GM21529 (cell line): ENCODE measurements around the gene UMOD.

ENCODE experiments used
- ATAC-seq: cut with Tn5 transposase; IDR thresholded peaks from one replicate; pipeline ENCODE4 v1.9.1; 2021; ENCODE audit not compliant: unreplicated experiment

UMOD gene

DNA sequence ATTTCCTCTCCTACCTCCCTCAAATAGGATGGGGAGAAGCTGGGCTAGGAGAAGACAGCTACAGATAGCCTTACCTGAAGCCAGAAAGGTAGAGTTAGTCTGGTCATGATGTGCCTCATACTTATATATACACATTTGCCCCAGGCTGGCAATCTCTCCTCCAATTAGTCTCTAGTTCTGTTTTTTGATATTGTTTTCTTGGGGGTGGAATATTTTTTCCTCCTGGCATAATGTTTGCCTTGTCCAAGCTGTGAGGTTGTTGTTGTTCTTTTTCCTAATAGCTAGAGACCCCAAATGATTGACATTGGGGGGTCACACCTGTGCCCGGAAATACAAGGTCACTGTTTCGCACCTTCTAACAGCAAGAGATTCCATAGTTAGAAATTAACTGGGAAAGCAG, at the start of gene UMOD:
TSS of gene UMOD (minus strand) at position 101 of the 400 bp plus-strand sequence. CDS start 1,978 bp downstream, outside the sequence.
- ATAC-seq, result no peak

DNA sequence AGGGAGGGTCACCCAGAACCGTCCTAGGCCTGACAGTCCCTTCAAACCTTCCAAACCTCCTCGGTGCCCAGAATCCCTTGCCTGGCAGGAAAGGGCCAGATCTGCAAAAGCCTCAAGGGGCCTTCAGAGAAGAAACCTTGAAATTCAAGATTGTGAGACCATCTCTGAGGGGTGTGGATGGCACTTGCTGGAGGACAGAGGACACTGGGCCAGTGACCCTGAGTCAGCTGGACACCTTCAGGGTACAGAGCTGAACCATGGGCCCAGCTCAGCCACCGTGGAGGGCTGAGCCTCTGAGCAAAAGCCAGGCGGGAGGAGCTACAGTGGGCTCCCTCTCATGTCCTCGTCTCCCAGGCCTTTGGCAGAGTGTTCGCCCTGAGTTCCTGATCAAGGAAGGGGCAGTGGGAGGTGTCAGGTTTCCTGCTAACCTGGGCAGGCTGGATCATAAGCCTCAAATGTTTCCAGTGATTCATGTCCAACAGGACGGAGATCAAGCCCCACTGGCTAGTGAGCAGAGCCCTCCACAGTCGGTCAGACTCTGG, 49.0 kb upstream of the UMOD start:
- no peak for ATAC-seq

DNA sequence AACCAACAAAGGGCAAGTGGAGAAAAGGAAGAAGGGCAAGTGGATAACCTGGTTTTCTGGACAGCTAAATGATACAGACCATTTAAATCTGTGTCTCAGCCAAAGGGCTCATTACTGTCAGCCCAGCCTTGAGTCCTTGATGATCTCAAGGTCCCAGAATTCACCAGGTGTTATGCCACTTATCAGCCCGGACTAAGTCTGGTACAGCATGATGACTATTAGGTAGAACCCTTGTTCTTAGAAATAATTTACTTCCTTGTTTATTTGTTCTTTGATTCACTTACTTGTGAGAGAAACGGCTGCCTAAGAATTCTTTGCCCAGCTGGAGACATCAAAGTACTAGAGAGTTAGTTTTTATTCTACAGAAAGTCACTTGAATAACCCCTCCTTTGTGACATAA, 48.6 kb upstream of the UMOD start:
- no peak for ATAC-seq

DNA sequence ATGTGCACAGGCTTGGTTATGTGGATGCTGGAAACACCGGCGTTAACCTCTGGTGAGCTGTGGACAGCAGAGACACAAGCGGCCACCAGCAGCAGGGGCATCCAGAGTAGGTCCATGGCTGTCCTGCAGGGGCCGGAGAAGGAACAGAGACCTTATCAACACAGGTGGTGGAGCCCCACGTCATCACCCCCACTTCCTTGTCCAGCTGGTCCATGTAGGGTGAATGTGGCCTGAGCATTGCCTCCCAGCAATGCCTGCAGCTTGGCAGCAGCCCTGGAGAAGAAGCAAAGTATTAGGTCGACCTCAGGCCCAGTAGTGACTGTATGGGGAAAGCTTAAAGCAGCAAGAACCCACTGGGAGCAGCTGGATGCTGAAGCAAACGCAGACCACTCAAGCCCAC, 46.7 kb upstream of the UMOD start:
- ATAC-seq, result no peak

DNA sequence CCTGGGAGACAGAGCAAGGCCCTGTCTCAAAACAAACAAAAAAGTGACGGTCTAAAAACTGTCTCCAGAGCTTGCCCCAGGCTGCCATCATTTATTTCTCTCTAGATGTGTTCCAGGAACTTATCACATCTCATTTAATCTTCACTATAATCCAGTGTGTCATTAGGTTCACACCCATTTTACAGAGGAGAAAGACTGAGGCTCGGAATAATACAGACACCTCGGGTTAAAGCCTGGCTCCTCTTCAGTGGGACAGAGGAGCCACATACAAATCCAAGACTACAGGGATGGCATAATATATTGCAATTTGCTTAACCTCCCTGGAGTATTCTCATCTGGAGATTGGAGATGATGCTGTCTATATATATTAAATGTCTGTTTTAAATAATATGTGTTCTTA, 46.1 kb upstream of the UMOD start:
- ATAC-seq, result no peak

DNA sequence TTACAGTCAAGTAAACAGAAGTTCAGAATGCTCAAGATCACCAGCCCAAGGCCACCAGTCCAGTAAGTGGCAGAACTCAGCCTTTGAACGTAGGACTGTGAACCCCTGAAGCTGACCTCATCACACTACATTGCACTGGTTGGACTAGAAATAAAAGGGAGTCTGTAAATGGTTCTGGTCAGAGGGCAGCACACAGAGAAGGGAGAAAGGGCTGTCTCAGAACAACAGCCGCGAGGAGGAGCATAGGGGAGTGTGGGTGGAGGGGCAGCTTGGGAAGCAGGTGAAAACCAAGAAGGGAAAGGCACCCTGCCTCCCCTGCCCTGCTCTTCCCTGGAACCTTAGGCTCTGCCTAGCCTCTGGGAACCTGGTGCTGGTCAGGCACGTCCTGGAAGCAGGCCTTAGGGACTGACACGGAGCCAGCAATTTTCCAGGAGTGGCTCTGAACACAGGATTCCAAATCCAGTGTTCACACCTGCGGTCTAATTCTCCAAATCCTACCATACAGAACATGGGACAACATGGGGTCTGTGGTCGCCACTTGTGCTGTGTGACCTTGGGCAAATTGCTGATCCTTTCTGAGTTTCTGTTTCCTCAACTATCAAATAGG, 45.1 kb upstream of the UMOD start:
- ATAC-seq, result no peak

DNA sequence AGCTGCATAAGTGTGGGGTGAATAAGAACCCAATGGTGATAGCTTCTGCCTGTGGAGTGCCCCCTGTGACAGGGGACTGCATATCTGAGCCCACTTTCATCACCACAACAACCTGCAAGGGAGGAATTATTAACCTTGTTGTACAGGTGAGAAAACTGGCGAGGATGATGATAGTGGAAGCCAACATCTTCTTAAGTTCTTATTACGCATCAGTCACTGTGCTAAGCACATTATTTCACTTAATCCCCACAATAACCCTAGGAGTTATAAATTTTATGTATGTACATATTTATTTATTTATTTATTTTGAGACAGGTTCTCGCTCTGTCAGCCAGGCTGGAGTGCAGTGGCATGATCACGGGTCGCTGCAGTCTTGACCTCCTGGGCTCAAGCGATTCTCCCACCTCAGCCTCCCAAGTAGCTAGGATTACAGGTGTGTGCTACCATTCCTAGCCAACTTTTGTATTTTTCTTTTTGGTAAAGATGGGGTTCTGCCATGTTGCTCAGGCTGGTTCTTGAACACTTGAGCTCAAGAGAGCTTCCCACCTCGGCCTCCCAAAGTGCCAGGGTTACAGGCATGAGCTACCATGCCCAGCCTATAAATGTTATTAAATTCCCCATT, 44.4 kb upstream of the UMOD start:
- ATAC-seq, result no peak

DNA sequence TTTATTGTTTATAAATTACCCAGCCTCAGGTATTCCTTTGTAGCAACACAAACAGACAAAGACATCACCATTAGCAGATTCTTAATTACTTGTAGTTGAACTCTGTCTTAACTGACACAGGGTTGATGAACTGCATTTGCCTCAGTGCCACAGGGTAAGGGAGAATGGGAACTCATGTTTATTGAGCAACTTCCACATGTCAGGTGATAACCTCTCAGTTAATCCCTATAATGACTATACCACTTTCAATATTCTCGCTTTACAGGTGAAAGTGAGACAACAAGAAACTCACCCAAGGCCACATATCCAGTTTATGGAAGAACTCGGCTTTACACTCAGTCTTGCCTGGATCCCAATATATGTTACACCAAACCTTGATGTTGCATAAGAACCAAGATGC, 43.4 kb upstream of the UMOD start:
- no peak for ATAC-seq

DNA sequence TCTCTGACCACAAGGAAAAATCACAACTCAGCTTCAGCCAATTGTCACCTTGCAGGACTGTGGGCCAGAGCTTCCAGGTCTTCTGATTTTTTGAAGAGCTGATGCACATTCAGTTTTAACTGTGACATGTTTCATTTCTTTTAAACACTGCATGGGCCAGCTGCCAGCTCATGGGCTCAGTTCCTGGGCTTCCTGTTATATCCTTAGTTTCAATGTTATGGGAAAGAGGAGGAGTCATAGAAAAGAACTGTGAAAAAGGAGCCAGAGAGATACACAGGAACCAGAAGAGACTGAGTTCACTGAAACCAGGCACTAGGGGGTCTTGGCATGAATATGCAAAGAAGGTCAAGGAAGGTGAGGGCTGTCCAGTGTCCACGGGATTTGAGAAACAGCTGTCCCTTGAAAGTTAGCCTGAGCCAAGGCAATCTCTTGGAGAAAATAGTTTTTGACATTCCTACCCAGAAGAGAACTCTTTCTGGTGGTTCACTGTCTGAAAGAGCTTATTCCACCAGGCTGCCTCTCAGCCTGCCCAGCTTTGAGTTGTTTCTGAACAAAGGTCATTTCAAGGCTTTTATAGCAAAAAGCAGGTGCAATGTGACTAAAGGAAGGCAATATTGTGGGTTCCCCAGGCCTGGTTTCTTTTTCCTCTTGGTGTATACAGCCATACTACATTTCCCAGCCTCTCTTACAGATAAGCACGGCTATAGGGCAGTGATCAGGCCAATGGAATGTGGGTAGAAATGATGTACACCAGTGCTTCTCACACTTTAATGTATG, 41.5 kb upstream of the UMOD start:
- ATAC-seq, result no peak

DNA sequence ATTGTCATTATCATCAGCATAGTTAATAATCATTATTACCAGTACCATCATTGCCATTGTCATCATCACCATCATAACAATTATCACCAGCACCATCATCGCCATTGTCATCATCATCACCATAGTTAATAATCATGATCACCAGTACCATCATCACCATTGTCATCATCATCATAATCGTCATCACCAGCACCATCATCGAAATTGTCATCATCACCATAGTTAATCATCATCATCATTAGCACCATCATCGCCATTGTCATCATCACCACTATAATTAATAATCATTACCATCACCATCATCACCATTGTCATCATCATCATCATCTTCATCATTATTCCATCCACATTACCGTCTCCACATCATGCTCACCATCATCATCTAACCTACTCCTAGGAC, 38.5 kb upstream of the UMOD start:
- no peak for ATAC-seq

DNA sequence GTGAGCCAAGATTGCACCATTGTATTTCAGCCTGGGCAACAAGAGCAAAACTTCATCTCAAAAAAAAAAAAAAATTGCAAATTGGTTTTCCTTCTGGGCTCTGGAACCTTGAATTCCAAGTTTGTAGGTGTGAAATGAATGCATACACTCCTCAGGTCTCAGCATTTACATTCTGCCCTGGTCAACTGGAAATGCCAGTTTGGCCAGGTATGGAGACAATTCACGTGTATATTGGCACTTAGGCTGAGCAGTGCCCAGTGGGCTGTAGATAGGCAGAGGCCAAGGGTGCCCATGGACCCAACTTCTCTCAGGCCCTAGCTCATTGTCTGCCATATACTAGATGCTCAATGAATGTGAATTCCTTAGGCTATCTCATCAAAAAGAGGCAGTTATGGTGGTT, 36.3 kb upstream of the UMOD start:
- ATAC-seq, result no peak

DNA sequence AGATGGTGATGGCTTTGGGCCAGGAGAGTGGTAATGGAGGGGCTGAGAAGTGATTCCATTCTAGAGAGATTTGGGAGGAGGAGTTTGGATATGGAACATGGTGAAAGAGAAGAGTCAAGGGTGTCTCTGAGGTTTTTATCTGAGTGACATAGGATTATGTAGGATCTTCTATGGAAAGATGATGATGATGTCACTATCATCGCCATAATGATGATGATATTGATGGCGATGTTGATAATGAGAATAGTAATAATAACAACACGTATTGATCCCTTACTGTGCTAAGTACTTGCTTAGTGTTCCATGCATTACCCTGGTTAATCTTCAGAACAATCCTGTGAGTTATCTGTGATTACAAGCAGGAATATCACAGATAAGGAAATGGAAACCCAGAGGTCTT, 35.5 kb upstream of the UMOD start:
- ATAC-seq, result no peak

DNA sequence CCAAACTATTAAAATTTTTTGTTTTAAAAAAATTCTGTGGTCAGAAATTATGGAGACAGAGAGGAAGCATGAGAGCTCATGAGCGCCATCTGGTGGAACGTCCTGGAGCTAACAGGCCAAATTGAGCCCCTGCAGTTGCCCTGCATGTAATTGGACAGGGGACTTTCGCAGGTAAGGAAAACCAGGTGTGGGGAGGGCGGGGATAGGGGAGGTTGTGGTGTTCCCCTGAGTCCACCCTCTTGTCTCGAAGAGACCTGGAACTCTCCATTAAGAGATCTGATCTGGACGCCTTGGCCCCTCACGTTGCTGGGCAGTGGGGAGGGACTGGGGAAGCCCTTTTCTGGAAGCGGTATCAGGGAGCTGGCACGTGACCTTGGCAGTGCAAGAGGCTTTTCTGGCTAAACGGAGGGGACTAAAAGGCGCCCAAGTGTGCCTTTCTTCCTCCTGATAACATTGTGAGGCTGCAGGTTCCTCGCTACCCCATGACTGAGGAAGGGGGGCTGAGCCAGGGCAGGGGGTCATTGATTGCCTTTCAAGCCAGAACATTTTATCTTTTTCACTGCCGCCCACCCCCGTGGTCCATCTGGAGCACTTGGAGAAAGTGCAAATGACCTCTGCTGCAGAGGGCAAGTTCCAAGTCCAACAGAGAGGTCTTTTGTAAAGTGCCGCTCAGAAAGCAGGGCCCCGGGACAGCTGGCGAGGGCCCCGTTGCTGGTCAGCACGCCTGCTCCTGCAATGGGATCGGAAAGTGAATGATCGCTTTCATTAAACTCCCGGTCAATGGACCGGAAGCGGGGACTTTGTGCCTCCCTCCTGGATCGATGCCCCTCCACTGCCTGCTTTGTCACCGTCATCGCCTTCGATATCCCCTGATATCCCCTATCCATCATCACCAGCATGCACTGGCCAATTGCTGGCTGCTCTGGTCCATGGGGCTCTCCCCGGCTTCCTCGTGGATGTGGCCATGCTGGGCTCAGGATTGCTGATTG, 33.6 kb upstream of the UMOD start:
- no peak for ATAC-seq

DNA sequence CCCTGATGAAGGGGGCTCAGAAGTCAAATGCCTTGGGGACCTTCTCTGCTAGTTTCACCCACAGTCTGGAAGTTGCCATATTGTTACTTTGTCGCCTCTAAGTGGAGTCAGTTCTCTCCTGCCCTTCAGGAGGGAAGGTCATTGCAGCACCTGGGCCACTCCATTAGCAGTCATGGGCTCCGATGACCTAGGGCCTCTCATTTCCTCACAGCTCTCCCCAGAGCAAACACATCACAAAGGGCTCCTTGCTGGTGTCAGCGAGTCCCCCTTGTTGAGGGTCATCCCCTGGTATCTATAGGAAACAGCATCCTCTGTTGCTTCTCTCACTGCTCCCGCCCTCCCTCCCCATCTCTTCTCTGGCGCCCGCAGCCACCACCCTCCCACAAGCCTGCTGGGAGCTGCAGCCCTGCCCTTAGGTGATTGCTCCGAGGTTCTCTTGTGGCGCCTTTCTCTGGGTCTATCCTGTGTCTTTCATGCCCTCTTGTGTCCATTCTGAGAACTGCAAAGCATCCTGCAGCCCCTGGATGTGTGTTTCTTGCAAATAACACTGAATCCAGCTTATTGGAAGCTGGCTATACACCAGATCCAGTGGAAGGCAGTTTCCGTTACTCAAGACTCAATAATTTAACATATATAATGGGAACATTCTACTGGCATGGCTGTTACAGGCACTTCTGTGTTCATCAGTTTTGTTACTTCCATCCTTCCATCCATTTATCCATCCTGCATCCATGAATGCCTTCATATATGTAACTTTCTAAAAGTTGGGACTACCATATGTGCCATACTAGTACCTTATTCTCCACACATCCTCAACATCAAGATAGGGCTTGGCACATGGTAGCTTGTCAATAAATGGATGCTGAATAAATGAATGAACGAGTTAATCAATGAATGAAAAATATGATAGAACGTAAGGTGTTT, 30.9 kb upstream of the UMOD start:
- no peak for ATAC-seq

DNA sequence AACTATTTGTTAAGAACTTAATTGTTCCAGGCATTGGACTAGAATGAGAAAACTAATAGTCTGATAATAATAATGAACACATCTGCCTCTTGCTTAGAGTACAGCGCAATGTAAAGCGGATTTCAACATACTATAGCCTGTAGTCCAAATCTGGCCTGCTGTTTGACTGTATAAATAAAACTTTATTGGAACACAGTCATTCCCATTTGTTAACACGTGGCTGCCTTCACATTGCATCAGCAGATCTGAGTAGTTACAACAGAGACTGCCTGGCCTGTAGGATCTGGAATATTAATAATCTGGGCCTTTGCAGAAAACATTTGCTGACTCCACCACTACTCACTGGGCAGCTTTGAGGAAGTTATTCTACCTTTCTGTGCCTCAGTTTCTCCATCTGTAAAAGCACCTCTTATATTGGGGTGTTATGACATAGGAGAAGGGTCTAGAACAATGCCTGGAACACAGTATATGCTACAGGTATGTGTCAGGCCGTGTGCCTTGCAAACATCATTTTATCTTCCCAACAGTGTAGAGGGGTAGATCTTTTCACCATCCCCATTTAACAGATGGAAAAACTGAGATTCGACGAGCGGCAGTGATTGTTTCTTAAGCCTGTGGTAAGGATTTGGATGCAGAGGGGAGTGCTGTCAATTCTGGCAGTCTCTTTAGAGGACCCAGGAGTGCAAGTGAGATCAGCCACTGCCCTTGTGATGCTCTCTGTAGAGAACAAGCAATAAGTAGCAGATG, 29.9 kb upstream of the UMOD start:
- ATAC-seq, result no peak

DNA sequence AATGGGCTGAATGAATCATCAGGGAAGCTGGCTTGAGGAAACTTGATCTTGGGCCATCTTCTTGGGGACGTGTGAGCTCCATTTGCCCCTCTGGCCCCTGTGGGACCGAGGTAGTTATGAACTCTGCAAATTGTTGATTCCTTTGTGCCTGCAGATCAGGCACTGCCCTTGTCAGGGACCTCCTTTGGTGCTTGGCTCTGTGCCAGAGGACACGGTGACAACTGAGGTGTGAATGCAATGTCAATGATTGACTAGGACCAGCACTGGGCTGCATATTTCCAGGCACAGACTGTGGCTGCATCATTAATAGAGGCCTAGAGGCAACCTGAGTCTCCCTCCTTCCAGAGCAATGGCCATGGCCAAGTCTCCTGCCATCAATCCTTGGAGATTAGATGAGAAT, 28.3 kb upstream of the UMOD start:
- ATAC-seq, result no peak

DNA sequence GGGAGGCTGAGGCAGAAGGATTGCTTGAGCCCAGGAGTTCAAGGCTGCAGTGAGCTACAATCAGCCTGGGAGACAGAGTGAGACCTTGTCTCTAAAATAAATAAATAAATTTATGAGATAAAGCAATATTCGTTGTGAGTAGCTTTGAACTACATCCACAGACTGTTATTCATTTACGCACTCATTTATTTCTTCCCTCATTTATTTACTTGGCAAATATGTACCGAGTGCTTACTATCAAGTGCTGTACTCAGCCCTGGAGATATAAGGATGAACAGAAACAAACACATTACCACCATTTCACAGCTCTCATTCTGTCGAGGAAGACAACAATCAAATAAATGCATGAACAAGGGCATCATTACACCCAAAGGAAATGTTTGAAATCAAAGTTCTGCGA, 24.7 kb upstream of the UMOD start:
- no peak for ATAC-seq

DNA sequence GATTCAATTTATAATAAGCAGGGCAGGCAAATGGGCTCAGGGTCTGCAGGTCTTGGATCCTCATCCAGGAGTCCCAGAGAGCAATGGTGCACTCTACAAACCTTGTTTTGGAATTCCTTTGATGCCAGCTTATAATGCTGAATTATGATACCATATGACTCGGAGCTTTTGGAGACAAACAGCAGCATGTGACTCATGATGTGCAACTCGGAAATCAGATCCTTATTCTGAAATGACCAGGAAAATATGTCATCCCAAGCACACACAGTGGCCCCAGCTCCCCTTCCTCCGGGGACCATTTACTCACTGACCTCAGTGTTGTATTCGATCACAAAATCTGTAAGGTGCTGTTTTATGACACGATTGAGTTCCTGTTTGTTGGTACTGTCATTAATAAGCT, 20.2 kb upstream of the UMOD start:
- no peak for ATAC-seq

DNA sequence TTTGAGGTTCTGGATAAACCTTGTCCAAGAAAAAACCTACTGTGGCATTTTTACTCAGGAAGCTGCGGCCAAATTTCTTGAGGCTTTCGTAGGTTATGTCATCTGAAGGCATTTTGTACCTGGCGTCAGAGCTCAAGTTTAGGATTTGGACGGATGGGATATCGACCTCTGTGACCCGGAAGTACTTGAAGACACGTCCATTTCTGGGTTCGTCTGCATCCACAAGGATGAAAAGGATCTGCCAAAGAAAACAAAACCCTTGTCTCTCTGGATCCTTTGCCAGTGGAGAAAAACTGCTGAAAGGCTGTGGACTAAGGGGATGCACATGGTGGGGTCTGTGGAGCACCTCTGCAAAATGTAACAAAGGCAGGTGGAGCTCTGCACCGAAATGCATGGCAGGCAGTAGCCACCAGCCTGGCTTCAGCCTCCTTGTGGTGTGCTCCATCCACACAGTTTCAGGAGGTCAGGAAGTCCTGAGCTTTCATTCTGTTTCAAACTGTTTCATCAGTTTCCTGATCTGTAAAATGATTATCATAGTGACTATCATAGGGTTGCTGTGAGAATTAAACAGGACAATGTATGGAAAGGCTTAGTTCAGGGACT, 17.0 kb upstream of the UMOD start:
- ATAC-seq, result no peak
